GM18499 (cell line): Measurements from ENCODE around the gene DUSP2.

Experiments
- ATAC-seq: cut with Tn5 transposase; IDR thresholded peaks from one replicate; pipeline ENCODE4 v1.9.1; 2021; ENCODE audit warnings: moderate number of reproducible peaks; ENCODE audit not compliant: insufficient read depth, unreplicated experiment

DUSP2 gene

DNA sequence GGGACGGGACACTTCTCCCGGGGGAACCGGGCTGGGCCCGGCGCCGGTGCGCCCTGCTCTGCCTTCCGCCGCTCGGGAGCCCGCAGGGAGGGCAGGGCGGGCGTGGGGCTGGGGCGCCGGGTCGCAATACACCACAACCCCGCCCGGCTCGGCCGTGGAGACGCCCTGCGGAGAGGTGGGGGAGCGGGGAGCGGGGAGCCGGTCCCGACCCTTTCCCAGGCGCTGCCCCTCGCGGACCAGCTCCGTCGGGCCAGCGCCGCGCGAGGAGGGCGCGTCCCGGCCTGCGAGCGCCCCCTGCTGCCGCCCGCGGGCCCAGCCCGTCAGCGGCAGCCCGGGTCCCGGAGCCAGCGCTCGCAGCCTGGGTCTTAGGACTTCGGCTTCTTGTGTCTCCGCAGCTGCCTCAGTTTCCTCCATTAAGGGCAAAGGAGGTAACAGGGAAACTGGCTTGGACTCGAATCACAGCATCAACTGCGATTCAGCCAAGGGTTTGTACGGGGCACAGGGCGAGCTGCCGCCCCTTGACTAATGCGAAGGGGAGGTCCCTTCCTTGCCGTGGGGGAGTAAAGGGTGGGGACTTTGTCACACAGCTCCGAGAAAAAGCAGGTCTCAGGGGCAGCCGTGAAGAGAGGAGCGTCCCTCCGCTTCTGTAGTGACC, 28.2 kb downstream of the DUSP2 start:
- ATAC-seq, result no peak

DNA sequence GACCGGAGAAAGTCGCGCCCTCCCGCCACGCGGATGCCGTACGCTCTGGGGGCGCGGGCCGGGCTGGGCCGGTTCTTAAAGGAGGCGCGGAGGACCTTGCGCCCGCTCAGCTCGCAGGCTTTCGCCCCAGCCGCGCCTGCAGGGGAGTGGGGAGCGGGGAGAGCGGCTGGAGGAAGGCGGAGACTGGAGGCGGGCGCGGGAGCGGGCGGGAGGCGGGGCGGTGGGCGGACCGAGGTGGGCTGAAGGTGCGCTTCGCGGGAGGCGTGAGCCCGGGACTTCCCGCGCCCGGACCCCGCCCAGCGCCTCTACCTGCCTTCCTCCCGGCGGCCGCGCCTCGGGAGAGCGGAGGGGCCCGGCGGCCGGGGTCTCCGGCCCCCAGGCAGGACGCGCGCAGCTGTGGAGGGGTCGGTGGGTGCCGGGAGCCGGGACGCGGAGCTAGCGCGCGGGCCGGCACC, 28.8 kb downstream of the DUSP2 start, which contains the start of gene ADRA2B:
Gene ADRA2B (minus strand): TSS at position 148 of the 455 bp plus-strand sequence. CDS start 422 bp downstream, outside the sequence.
- no peak for ATAC-seq

DNA sequence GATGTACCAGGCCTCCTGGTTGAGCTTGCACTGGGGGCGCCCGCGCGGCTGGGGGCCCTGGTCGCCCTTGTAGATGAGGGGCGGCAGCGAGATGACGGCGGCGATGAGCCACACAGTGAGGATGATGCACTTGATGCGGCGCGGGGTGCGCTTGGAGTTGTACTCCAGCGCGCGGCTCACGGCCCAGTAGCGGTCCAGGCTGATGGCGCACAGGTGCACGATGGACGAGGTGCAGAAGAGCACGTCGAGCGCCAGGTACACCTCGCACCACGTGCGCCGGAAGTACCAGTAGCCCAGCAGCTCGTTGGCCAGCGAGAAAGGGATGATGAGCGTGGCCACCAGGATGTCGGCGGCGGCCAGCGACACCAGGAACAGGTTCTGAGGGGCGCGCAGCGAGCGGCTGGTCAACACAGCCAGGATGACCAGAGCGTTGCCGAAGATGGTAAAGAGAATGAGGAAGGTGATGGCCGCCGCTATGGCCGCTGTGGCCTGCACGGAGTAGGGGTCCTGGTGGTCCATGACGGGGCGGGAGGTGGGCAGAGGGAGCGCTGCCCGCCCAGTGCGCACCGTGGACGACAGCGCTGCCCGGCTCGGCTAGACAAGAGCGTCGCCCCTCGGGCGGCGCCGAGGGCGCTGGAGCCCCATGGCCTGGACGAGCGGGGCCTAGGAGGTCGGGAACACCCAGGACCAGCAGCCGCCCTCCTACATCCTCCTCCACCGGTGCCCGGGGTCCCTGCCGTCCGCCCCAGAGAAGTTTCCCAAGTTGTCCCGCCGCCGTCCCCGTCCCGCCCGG, 29.4 kb downstream of the DUSP2 start:
- no peak for ATAC-seq

DNA sequence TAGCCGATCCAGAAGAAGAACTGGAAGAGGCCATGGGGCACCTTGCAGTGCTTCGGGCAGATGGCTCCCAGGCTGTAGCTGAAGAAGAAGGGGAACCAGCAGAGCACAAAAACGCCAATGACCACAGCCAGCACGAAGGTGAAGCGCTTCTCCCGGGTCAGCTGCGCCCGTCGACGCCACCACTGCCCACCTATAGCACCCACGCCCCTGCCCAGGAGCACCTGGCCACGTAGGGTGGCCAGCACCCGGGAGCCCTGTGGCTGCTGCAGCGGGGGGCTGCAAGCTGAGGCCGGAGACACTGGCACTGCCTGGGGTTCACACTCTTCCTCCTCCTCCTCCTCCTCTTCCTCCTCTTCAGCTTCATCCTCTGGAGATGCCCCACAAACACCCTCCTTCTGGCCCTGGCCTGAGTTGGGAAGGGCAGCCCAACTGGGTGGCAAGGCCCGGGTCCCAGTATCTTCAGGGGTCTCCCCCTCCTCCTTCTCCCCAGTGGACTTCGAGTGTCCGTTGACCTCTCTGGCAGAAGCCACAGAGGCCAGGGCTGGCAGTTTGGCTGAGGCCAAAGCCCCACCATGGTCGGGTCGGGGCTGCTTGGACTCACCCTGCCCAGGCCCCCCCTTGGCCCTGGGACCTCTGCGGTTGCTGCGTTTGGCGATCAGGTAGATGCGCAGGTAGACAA, 30.2 kb downstream of the DUSP2 start:
- no peak for ATAC-seq

DNA sequence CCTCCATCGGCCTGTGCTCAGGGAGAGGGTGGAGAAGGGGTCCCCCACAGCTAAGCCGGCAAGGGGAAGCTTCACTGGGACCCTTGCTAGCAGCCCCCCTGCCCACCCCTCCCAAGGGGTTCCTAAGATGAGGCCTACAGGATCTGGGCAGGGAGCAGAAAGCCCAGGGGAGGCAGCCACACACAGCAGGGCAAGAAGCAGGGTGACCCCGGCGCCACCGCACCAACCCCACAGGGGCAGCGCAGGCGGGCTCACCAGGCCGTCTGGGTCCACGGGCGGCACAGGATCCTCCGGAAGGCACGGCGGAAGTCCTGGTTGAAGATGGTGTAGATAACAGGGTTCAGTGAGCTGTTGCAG, 30.7 kb downstream of the DUSP2 start:
- ATAC-seq, result no peak

GRCh38 chr2:96113951-96114350, 31.3 kb downstream of the DUSP2 start:
- no peak for ATAC-seq

GRCh38 chr2:96113367-96113677, 31.9 kb downstream of the DUSP2 start:
- ATAC-seq, result no peak

DNA sequence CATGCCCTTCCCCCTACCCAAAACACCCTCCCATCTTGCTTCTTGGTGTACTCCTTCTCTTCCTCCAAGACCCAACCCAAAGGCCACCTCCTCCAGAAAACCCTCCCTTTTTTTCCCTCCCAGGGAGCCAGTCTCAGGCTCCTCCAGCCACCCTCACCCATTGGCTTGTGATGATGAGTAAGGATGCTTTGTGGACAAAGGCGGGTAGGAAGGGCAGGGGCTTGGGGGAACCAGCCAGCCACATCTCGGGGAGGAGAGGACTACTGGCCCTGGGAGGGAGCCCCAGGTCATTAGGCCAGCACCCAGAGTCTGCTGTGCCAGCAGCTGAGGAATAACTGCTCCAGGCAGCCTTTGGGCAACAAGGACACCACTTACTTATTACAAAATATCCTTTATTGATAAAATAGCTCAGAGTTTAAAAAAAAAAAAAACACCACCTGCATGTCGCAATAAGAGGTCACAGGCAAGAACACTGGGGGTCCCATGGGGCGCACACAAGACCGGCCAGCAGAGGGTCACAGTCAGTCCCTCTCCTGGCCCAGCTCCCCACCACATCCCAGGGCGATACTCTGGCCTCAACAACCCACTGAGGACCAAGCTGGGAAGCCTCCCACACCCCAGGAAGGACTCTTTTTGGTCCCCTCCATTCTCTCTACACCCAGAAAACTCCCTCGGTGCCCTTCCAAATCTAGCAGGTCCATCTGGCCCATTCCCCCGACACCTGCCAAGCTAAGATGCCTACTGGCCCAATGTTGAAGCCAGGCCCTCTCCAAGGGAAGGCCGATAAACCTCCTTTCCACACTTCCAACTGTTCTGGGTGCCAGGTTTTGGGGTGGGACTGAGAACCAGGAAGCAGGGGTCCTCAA, 32.5 kb downstream of the DUSP2 start:
- no peak for ATAC-seq

- ATAC-seq, result no peak
These were observed 33.3 kb downstream of the DUSP2 start for GRCh38 chr2:96111823-96112500.

DNA sequence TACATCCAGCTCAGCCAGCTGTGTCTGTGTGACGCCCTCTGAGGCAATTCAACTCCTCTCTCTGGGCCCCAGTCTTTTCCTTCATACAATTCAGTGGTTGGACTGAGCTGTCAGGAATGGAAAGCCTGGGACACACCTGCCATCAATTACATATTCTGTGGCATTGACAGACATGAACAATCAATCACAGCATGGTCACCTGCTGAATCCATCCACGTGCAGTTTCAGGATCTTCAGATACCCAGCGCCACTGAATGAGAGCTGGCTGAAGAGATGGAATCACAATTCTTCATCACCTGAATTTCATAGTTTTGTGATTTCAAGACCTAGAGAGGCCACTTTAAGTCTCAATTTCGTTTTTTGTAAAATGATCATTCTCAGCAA, 34.0 kb downstream of the DUSP2 start:
- no peak for ATAC-seq

DNA sequence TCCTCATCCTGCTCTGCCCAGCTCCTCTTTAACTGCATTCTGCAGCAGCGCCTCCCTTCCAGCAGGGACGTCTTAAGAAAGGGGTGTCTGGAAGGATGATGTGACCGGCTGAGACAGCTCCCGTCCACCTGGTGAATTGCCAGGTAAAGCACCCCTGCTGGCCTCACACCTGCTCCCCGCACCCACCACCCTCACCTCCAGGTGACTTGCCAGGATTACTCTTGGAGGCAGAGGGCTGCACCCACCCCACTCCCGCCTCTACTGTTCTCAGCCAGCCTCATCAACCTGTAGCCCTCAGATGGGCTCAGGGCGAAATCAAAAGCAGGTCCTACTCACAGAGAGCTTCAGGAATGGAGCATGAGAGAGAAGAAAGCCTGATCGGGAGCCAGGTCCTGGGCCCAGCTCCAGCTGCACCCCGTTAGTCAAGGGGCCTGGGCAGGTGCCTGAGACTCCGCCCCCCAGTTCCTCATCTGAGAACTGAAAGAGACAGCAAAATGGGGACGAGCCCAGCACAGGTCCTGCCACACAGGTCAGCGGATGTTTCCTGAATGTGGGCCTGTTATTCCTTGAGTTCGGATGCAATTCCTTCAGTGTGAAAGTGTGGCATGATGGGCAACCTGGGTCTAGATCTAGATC, 34.5 kb downstream of the DUSP2 start:
- ATAC-seq, result no peak

GRCh38 chr2:96109931-96110511, 35.2 kb downstream of the DUSP2 start:
- no peak for ATAC-seq

GRCh38 chr2:96109361-96109680, 35.9 kb downstream of the DUSP2 start:
- ATAC-seq, result no peak

DNA sequence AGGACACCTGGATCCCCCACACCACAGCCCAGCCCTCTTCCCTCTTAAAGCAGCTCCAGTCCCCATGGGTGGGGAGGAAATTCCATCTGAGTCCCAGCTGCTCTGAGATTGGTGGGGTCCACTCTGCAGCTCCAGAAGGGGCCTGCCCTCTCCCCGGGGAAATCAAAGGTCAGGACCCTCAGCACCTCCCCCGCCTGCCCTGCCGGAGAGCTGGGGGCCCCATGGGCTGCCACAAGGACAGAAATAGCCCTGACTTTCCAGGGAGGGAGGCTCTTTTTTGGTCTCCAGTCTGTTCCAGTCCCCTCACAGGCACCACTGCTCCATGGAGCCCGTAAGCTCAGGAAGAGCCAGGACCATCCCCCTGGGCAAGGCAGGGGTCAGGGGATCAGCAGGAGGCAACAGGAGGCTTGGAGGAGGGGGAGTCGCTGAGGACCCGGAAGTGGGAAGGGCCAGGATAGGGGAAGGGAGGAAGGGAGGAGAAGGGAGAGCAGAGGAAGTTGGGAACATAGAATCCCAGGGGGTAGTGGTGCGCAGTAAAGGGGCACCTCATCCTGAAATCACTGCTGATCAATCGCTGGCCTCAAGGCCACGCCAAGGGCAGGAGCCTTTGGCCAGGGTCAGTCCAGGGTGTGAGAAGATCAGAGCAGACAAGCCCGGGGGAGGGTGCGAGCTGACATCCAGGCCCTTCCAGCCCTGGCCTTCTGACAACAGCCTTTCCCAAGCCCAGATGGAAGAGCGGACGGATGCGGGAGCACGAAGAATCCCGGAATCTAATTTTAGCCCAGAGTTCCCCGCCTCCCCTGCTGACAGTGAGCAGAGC, 36.5 kb downstream of the DUSP2 start:
- ATAC-seq, result no peak

DNA sequence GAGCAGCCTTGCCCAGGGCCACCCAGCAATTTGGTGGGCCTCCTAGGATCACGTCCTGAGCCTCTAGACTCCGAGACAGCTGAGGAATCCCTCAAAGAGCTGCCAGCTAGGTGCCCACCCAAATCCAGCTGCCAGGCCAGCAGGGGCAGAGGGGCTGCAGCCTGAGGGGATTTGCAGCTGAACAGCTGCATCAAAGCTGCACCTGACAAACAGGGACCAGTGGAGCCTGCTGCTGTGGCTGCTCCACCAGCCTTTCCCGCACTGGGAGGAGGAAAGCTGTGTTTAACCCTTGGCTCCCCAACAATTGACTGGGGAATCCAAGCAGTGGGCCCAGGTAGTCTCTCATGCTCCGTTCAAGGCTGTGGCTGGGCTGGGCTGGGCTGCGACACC, 37.1 kb downstream of the DUSP2 start:
- ATAC-seq, result no peak

GRCh38 chr2:96107708-96108065, 37.6 kb downstream of the DUSP2 start:
- ATAC-seq, result no peak

DNA sequence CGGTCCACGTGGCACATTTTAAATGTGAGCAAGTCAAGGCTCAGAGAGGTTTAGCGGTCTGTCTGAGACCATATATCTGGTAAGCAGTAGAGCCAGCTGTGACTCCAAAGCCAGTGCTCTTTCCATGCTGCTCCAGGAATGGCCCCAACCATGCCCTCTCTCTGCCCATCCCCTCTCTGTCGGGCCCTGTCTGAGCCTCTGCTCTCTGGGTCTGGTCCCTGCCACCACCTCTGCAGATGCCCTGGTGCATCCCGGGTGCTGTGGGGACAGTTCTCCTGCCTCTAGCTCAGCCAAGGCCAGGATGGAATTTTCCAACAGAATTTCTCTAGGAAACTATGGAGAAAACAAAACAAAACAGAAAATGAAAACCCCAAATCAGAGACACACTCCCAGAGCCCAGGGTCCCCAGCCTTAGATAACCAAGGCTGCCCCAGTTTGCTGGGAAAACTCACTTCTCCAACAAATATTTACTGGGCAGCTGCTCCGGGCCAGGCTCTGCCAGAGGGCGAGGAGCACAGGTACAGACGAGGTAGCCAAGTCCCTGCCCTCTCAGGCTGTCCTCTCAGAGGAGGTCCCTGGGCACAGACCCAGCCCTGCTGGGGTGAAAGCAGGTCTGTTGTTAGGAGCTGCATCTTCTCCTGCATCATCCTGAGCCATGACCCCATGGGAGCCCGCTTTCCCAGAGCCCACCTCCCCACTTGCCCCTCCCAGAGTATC, 38.1 kb downstream of the DUSP2 start:
- ATAC-seq, result no peak
